ENCODE measurements around the gene SPCS3.
"Not testable (repeated sequence)": the region's sequence is repeated elsewhere in the genome, so short reads cannot be mapped to it uniquely, and the experiment has no call there.

SPCS3 gene

DNA sequence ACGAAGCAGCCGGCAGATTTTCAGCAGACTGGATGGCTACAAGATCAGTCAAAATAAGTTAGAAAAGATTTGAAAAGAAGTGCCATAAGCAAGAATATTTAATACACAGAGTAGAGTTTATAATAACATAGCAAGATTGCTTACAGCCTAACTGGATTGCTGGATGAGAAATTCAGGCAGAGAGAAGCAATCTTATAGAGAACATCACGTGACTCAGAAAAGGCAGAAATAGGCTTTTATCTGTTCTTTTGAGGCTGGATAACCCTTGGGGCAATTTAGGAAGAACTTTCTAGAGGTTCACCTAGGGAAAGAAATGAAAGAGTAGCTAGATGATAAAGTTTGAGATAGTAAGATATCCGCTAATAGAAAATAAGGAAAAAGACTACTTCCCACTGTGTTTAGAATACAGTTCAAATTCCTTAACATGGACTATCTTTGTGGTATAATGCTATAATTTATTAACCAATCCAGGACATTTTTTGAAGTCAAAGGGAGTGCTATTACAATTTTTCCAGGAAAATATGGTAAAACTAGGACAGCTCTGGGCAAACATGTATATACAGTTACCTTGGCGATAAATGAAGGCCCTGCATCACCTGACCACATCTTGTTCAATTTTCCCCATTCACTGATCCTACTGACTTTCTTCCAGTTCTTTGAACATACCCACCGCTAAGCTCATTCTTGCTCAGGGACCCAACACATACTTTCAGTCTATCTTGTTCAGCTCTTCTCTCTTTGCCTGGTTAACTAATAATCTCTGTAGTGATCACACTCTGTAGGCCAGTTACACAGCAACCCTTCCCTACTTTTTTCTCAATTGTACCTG, 12.7 kb upstream of the SPCS3 start:
- no peak for DNase-seq (ENCODE audit: low spot score)

DNA sequence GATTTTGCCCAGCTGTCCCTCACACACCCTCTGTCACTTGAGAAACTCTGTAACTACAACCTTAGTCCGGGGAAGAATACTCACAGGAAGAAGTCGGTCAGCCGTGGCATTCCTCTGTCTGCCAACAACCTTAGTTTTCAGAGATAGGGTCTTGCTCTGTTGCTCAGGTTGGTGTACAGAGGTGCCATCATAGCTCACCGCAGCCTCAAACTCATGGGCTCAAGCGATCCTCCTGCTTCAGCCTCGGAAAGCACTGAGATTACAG, 12.2 kb upstream of the SPCS3 start:
- no peak for DNase-seq (ENCODE audit: low spot score)

DNA sequence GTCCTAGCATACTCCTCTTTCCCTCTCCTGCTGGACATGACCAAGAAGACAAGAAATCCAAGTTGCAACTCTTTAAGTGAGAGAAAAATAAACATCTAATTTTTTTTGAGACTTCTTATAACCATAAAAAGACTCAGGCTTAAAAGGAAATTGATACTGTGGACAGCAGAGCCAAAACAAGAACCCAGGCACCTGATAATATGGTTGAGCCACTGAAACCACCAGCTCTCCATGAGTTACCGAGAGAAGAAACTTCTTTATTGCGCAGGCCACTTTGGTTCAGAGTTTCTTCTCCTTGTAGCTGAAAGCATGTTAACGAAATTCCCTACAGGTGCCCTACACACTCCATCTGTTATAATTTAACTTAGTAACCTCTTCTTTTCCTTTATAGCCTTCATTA, 11.3 kb upstream of the SPCS3 start:
- no peak for DNase-seq (ENCODE audit: low spot score)

DNA sequence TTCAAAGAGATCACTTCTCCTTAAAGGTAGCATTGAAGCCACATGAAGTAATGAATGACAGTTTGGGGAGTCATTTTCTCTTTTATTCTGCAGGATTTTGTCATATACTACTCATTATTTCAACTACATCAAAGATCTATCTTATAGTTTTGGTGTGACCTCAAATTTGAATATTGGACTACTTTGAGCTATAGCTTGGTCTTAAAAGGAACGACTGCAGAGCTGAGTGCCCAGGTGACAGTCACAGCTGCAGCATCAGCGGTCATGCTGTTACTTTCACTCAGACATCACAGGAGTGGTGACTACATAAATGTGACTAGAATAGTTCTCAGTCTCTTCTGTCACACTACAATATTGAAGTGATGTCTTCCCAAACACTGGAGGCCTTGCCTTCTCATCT, 10.7 kb upstream of the SPCS3 start:
- no peak for DNase-seq (ENCODE audit: low spot score)

DNA sequence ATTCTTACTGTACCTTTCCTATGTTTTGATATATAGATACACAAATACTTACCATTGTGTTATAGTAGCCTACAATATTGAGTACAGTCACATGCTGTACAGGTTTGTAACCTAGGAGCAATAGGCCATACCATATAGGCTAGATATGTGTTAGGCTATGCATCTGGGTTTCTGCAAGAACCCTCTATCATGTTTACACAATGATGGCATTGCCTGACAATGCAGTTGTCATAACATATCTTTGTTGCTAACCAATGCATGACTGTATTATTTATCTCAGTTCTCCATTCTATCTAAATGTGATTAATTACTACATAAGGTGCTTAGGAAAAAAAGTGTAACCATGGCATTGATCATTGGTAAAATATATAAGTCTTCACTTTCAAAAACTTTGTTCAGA, 10.0 kb upstream of the SPCS3 start:
- DNase-seq (ENCODE audit: low spot score) = no peak

DNA sequence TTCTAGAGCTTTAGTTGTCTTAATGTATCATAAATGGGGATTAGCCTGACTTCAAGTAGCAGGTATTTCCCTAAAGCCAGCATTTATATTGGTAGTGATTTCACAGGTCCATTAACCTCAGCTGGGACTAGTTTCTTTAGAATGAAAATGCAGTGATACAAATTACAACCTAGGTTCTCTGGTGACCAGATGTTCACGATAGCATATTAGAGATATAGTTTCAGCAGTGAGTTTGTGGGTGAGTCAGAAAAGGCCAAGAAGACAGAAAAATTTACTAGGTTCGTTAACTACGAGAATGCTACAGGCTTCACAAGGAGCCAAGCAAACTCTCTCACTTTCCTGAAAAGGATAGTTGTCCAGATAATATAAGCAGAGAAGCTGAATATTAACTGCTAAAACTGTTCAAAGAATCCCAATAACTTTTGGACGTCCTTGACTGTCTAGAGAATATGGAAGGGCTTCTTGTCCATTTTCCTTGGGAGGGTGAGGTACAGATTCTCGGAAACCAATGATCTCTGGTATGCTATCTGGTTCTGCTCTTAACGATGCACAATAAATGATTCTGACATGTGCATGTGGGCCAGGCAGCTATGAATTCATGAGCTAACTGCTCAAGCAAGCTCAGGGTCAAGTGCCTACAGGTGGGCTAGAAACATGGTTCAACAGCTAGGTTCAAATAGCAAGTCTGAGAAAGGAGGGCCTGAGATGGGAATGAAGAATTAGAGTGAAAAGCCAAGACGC, 6.0 kb upstream of the SPCS3 start:
- peak; percentile 18 for DNase-seq (ENCODE audit: low spot score)

DNA sequence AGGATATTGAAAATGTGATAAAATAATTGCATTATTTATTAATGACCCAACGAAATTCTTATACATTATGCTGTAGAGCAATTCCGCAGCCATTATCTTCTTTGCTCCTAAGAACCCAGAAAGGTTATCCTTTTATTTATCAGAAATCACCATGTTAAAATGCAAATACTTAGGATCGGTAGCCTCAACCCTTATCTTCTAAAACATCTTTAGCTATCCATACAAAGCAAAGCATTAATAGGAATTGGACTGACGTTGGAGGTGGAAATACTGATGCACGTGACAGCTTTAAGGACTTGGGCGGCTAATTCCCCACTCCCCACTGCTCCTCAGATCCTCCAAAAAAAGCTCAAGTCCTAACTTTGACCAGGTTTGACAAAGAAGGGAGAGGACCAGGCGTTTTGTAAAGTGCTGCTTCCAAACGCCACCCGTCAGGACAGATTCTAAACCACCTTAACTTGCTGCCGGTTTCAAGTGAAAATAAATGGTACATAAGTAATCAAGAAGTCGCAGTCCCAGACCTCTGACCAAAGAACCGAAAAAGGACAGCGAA, 539 bp upstream of the SPCS3 start:
- DNase-seq (ENCODE audit: low spot score) = no peak

DNA sequence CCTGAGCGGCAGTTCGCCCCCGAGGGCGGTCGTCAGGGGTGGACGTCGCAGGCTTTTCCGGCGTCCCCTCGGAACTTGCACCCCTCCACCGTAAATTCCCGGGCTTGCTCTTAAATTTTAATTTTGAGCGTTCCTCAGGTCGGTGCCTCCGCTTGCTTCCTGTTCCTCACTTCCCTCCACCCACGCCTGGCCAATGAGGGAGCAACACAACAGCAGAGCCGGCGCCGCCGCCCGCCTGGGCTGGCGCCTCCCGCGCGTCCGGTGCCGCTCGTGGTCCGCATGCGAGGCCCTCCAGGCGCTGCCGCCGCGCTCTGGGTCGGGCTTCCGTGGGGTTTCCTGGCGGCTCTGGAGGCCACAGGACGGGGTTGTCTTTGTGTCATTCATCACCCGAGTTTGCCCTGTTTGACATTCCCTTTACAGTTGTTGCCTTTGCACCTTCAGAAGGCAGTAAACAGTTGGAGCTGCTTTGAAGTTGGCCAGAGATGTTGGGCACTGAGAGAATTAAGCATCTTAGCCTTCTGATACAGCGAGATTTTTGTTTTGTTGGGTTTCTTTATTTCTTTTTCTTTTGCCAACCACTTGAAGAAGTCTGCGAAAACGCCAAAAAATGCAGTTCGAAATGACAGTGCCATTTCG, 692 bp downstream of the SPCS3 start:
- DNase-seq (ENCODE audit: low spot score) = peak; percentile 84

DNA sequence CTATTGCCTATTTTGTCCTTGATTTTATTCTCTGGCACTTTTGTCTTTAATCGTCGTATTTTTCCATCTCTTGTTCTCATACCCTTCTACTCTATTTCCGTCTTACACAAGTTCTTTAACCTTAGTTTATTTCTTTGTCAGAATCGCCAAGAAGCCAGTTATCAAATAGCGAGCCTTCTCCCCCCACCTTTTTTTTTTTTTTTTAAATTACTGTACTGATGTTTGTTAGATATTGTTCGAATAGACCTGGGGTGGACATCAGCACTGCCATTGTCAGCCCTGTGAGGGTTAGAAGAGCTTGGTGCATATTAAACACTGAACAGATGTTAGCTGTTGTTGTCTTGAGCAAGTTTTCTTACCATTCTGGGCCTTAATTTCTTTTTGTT, 1.2 kb downstream of the SPCS3 start:
- no peak for DNase-seq (ENCODE audit: low spot score)

DNA sequence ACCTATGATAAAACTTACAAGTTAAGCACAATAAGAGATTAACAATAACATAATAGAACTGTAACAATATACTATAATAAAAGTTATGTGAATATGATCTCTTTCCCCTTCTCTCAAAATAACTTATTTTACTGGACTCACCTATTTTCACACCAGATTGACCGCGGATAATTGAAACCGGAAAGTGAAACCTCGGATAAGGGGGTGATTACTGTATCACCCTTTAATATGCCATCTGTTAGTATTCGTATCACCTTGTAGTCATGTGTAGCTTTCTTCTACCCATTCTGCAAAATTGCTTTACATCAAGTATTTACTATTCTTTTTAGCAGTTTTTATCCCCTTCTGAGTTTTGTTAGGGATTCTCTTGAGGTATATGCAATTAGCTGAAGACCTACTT, 1.8 kb downstream of the SPCS3 start:
- no peak for DNase-seq (ENCODE audit: low spot score)

DNA sequence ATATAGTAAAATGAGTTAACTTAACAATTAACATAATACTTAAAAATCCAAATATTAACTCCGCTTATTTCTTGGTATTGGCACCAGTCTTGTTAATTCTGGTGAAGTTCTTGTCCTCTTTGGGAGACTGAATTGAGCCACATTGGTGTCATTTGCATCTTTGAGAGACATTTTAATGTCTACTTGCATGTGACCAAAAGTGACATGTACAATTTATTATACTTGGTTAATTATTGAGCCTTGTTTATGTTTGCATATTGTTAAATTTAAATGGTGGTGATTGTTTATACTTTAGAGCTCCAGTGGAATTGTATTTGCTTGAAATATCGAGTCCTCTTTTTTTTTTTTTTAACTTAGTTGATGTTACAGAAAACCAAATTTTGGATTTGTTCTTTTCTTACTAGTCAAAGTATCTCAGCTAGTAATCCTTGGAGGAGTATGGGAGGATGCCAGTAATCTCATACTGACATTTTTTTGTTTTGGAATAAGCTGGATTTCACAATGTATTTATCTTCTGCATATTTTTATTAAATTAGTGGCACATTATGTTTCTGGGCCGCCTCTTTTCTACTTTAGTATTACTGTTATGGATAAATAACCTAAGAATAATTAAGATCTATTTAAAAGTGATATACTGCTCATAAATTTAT, 3.9 kb downstream of the SPCS3 start:
- DNase-seq (ENCODE audit: low spot score) = no peak

DNA sequence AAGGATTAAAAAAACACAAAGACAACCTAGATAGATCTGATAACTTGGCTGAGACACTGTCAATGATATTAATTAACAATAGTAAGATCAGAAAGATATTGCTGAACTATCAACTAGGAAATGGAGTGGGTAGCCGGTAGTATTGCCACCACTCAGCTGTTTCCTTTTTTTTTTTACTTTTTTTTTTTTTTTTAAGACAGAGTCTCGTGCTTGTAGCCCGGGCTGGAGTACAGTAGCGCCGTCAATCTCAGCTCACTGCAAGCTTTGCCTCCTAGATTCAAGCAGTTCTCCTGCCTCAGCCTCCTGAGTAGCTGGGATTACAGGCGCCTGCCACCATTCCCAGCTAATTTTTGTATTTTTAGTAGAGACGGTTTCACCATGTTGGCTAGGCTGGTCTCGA, 5.1 kb downstream of the SPCS3 start:
- DNase-seq (ENCODE audit: low spot score) = not testable (repeated sequence)

DNA sequence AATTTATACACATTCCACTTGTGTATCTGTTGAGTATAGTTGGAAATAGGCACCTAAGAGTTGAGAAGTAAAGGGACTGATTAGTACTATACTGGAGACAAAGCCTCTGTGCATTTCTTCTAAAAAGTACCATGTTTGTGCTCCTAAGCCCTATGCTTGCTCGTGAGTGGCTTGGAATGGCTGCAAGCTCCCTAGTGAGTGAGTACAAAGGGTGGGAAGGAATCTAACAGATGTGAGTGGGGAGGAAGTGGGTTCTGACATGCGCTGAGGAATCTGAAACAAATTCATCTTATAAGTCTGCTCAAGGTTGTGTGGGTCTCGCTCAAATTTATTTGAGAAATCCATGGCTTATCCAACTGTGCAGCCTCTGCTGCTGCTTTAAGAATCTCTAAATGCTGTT, 13.3 kb downstream of the SPCS3 start:
- DNase-seq (ENCODE audit: low spot score) = no peak

DNA sequence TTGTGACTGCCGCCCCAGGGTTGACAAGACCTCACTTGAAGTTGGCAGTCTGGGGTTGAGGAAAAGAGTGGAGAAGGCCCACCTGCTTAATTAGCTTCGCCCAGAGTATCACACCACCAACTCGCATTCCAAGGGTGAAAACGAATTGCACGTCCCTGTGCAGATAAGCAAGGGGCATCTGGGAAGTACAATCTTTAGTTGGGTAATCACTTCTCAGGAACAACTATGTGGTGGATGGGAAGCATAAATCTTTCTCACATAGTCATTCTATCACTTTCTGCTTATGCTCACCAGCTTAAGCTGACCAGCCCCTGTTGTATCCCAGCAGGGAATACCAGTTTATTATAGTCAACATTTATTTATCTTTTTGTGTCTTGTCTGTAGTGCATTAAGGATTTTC, 14.3 kb downstream of the SPCS3 start:
- DNase-seq (ENCODE audit: low spot score) = no peak

DNA sequence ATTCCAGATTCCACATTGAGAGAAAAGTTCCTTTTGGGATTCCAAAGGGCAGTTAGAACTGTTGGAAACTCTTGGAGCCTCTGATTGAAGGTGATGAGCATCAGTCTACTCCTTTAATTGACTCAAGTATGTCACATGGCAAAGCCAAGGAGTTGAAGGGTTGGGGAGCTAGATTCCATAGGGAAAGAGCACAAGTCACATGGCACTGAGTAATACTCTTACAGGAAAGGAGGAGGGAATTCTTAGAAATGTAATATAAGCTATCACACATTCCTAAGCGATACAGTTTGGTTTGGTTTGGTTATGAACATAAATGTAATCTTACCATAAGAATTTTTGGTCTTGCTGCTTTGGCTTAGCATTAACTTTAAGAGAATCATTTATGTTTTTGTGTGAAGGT, 15.7 kb downstream of the SPCS3 start:
- no peak for DNase-seq (ENCODE audit: low spot score)

DNA sequence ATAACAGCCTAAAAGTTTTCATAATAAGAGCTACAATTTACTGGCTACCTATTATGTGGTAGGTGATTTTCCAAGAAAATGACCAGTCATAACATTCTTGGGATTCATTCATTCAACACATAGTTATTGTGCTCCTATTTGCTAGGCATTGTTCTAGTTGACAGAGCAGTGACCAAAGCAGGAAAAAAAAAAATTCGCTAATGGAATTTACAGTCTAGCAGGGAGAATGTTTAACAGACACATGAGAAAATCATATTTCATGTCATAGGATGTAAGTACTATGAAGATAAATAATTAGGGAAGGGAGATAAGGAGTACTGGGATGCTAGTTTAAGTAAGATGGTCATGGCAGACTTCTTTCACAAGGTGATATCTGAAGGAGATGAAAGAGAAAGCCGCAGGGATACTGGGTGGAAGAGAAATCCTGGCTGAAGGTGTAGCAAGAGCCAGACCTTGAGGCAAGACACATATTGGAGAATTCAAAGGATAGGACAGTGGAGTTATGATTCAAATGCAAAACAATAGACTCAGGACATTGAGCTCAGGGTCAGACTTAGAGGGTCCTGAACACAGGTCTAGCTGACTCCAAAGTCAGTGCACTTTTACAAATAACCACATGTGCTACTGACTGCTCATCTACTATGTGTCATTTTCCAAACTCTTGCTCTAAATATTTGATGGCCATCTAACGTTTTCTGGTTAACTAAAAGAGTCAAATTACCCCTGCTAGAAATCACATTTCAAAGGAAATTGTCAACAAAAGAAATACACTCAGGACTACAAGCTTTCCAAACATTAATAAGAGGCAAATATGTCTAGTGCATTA, 20.4 kb downstream of the SPCS3 start:
- no peak for DNase-seq (ENCODE audit: low spot score)

DNA sequence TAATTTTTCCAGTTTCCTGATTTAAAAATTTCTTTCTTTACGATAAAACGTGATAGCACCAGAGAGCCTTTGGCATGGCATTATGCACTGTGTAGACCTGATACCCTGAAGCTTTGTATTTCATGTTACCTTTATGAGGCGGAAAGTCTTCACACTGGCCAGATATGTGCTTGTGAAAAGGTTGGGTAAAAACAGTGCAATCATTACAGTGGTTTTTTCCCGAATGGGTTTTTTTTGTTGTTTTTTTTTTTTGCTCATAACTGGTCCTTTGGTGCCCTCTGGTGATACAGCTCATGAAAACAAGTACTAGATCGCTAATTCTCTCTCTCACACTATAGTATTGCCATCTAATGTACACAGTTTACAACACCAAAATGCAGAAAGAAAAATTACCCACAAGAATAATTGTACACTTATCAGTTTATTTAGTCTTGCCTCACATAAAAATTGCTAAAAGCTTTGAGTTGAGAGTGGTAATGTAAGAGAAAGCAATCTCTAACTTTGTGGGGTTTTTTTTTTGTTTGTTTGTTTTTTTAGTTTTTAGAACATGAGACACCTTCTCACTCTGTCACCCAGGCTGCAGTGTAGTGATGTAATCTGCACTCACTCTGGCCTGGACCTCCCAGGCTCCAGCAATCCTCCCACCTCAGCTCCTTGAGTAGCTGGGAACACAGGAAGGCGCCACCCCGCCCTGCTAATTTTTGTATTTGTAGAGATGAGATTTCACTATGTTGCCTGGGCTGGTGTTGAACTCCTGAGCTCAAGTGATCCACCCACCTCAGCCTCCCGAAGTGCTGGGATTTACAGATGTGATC, 21.3 kb downstream of the SPCS3 start:
- DNase-seq (ENCODE audit: low spot score) = peak; percentile 61

DNA sequence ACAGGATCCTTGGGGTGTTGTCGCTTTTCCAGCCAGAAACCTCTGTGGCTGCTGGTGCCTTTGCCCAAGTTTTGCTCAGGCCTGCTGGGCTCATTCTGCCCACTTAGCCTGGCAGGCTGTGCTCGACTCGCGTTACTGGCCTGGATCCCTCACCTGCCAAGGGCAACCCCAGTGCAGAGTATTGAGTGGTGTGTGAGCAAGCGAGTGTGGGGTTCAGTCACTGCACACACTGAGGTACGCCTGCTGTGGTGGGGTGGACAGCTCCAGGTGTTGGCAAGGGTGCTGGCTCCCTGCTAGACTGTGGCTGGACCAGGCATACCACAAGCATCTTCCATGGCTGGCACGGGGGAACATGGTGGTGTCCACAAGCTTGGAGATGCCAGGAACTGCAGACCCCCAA, 22.6 kb downstream of the SPCS3 start:
- no peak for DNase-seq (ENCODE audit: low spot score)

DNA sequence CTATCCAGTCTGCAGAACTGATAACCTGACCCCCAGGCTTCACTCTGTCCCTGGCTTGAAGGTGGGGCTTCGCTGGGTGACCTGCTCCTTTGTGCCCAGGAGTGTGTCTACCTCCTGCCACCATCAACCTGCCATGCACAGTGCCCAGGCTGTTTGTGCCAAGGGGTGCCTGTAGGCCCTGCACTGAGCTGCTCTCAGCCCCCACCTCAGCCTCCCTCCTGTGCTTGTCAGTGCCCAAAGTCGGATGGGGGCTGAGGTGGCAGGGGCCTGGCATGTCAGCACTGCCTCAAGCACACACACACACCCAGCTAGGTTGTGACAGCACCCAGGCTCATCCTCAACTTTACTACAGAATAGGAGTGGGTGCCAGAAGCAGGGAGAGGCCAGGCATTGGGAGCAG, 23.5 kb downstream of the SPCS3 start:
- DNase-seq (ENCODE audit: low spot score) = no peak

DNA sequence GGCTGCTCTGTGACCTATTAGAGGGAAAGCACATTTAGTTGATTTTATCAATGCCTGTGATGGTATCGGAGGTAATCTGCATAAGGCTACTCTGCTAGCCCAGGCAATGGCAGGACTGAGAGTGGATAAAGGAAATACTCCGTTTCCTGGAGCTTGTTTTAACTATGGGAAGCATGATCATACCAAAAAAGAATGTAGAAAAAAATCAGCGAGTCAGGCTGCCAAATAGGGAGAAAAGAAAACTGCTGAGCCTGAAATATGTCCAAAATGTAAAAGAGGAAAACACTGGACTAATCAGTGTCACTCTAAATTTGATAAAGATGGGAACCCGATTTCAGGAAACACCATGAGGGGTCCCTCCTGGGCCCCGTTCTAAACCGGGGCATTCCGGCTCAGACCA, 25.6 kb downstream of the SPCS3 start:
- DNase-seq (ENCODE audit: low spot score) = not testable (repeated sequence)

DNA sequence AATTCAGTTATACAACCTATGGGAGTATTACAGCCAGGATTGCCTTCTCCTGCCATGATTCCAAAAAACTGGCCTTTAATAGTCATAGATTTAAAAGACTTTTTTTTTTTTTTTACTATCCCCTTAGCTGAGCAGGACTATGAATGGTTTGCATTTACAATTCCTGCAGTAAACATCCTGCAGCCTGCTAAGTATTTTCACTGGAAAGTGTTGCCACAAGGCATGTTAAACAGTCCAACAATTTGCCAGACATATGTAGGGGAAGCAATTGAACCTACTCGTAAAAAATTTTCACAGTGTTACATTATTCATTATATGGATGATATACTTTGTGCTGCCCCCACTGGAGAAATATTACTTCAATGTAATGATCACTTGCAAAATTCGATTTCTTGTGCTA, 27.1 kb downstream of the SPCS3 start:
- not testable (repeated sequence) for DNase-seq (ENCODE audit: low spot score)
